Subcutaneous adipose tissue (tissue), 4 donors: ENCODE results near the gene PTBP3. TPM values are rescaled to one million over a fixed set of nuclear protein-coding genes. Genes with fewer than 3 reads are reported as not detected.

ENCODE experiments used
- total RNA-seq, 4 donors: library from RNA; depleted of rRNA; stranded (reverse); fragments of >200 nt; gene quantifications; one replicate each; pipeline ENCODE4 v1.1.0, GENCODE V29; 2016
- TF ChIP-seq, protein P1 (sequence below): fragments of 450-650 bp; IDR thresholded peaks from one replicate; pipeline ENCODE4 v1.5.1; 2016; ENCODE audit warnings: low read depth, mild to moderate bottlenecking, control low read depth, antibody characterized with exemption, moderate library complexity

PTBP3 gene
- total RNA-seq, 4 donors from 2014 or later = 27.3 to 51.8 (median 37.9) TPM

DNA sequence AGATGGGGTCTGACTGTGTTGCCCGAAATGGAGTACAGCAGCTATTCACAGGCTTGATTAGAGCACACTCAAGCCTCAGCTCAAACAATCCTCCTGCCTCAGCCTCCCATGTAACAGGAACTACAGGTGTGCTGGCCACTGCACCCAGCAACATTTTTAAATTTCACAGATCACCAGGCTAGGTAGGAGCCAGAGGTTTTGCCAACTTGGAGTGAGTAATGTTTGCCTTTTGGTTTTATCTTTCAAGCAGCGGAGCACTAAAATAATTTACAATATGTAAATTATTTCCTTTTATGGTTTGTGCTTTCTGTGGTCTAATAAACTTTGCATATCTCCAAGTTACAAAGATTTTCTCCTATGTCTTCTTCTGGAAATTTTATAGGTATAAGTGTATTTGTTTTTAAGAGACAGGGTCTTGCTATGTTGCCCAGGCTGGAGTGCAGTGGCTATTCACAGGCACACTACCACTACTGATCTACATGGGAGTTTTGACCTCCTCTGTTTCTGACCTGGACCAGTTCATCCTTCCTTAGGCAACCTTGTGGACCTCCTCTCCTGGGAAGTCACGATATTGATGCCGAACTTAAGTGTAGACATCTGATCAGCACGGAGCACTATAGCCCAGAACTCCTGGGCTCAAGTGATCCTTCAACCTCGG lies 91.1 kb downstream of the PTBP3 start:
- TF ChIP-seq, protein P1, sequence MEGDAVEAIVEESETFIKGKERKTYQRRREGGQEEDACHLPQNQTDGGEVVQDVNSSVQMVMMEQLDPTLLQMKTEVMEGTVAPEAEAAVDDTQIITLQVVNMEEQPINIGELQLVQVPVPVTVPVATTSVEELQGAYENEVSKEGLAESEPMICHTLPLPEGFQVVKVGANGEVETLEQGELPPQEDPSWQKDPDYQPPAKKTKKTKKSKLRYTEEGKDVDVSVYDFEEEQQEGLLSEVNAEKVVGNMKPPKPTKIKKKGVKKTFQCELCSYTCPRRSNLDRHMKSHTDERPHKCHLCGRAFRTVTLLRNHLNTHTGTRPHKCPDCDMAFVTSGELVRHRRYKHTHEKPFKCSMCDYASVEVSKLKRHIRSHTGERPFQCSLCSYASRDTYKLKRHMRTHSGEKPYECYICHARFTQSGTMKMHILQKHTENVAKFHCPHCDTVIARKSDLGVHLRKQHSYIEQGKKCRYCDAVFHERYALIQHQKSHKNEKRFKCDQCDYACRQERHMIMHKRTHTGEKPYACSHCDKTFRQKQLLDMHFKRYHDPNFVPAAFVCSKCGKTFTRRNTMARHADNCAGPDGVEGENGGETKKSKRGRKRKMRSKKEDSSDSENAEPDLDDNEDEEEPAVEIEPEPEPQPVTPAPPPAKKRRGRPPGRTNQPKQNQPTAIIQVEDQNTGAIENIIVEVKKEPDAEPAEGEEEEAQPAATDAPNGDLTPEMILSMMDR = no peak

DNA sequence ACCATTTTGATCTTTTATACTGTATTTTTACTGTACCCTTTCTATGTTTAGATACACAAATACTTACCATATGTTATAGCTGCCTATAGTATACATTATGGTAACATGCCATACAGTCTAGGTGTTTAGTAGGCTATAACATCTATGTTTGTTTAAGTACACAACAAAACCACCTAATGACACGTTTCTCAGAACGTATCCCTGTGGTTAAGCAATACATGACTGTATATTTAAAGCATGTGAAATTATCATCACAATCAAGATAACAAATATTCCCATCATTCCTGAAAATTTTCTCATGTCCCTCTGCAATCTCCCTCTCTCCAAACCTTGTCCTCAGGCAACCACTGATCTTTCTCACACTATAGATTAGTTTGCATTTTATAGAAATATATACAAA lies 91.9 kb downstream of the PTBP3 start:
- TF ChIP-seq, protein P1 = no peak

DNA sequence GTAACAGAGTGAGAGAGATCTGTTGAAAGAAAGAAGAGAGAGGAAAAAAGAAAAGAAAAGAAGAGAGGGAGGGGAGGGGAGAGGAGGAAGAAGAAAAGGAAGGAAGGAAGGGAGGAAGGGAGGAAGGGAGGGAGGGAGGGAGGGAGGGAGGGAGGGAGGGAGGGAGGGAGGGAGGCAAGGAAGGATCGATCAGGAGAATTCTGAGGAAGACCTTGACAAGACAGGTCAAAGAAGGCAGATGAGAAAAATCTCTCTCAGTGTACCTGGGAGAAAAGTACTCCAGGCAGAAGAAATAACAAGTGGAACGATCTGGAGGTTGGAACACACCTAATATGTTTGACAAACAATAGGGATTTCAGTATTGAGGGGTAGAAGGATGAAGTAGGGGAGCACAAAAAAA lies 93.7 kb downstream of the PTBP3 start:
- TF ChIP-seq, protein P1 = no peak

DNA sequence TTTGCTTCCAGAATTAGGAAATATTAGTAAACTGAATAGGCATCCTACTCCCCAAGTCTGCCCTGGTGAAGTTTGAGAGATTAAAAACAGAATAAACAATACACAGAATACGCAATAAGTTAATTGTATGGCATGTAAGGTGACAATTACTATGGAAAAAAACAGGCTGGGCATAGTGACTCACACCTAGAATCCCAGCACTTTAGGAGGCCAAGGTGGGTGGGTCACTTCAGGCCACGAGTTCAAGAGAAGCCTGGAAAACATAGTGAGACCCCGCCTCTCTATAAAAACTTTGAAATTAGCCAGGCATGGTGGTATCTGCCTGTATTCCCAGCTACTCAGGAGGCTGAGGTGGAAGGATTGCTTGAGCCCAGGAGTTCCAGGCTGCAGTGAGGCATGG lies 94.1 kb downstream of the PTBP3 start:
- TF ChIP-seq, protein P1 = no peak

DNA sequence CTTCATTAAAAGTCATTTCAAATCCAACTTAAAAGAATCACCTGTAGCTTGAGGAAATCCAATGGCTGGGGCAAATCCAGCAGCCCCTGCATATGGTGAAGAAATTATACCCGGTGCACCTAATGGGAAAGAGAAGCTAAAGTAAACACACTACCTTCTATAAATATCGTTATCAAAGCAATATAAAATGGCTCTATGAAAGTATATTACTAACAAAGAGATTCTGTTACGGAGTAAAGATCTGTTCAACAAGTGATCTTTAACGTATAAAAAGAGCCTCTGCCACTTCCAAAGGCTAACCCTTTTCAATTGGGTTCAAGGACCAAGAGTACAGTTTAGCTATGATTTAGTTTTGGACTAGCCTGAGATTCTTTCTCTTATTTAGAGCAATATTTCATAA lies 98.6 kb downstream of the PTBP3 start:
- TF ChIP-seq, protein P1 = no peak

DNA sequence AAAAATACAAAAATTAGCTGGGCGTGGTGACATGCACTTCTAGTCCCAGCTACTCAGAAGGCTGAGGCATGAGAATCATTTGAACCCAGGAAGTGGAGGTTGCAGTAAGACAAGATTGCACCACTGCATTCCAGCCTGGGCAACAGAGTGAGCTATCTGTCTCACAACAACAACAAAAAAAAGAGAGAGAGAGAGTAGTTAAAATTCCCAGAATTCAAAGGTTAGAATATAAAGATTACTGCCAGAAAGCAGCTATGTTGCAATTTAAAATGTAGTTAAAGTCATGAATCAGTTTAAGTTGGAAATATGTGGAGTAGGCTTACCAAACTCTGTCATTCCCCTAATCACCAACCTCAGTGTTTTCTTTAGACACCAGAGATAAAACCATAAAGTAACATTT lies 99.7 kb downstream of the PTBP3 start:
- TF ChIP-seq, protein P1 = no peak

DNA sequence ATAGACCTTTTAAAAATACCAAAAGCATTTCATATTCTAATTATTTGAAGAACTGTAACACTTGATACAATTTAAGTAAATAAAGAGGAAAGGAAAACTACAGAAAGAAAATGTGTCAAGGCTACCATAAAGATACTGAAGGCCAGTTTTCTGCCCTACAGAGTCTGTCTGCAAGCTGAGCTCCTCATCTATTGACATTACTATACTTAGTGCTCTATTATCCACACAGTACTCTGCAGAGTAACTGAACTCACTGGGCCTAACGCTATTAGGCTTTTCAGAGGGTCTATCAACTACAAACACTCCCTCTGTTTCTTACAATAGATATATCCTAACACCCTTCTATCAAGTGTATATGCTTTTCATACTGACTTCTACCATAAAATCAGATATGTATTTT lies 101.2 kb downstream of the PTBP3 start:
- TF ChIP-seq, protein P1 = no peak
